DMS153 treated with DMSO at 0.1 percent for 48 hours (cell line): ENCODE results near the gene IFNA7.
"Not testable (repeated sequence)": the region's sequence is repeated elsewhere in the genome, so short reads cannot be mapped to it uniquely, and the experiment has no call there.

Experiments used
- DNase-seq: peaks from one replicate; lab custom pipeline; 2025; ENCODE audit not compliant: unreplicated experiment; lab: John Stamatoyannopoulos, UW

Gene IFNA7

GRCh38 chr9:21202105-21202504, at the start of gene IFNA7:
TSS of gene IFNA7 (minus strand) at chr9:21202205. CDS start at chr9:21202165, 40 bp downstream.
- DNase-seq = not testable (repeated sequence)

DNA sequence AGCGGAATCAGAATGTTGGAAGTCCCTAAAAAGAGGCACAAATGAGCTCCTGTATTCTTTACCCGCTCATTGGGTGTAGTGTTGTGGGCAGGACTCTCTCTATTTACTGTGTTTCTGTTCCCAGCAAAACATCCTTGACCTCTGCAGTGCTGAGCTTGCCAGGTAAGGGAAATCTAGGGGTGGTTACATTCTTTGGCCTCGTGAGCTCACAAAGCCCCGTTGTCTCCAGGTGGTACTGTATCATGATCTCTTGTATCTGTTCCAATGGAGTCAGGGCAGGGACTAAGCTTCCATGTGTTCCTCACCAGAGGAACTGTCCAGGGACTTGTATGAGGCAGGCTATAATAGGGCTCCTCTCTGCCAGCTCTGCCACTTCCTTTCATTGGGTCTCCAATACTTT, 49.6 kb upstream of the IFNA7 start:
- no peak for DNase-seq

GRCh38 chr9:21251190-21251589, 49.2 kb upstream of the IFNA7 start:
- DNase-seq = no peak

GRCh38 chr9:21244836-21245235, 42.8 kb upstream of the IFNA7 start:
- DNase-seq = no peak

GRCh38 chr9:21239911-21240310, 37.9 kb upstream of the IFNA7 start, which contains the start of gene IFNA14:
TSS of gene IFNA14 (minus strand) at chr9:21240005. CDS start at chr9:21239935, 70 bp downstream.
- DNase-seq = no peak

DNA sequence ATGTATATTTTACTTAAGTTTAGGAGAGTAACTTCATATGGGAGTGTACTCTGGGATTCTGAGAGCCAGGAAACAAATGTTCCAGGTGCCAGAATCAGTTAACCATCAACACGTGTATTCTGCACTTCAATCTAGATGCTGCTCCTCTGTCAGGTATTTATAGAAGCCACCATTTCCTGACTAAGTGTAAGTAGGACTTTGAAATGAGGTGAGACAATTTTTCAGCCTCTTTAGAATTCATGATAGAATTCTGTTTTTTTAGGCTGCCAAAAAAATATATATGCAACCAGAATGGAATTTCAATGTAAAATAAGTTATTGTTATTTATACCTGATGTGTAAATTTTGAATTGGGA, 34.3 kb upstream of the IFNA7 start:
- DNase-seq = not testable (repeated sequence)

GRCh38 chr9:21235468-21236359, 33.7 kb upstream of the IFNA7 start:
- DNase-seq = peak; percentile 33

DNA sequence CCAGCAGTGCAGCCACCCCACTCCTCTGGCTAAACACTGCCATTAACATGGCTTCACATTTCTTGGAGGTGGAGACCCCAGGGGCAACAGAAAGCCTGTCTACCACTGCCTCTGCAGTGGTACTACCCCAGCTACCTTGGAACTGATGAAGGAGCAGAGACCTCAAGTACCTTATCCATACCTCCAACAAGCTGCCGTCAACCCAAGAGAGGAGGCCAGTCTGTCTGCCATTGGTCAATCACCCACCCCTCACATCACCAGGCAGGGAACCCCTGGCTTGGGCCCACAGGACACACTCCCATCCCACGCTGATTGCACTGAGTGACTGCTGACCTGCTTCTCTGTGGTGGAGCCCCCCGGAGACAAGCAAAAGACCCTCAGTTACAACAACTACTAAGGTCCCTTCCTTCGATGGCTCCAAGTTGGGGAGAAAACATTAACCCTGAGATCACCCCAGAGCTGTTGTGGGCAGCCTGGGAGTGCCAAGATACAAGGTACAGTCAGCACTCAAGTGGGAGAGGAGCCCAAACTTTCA, 32.2 kb upstream of the IFNA7 start:
- DNase-seq = no peak

DNA sequence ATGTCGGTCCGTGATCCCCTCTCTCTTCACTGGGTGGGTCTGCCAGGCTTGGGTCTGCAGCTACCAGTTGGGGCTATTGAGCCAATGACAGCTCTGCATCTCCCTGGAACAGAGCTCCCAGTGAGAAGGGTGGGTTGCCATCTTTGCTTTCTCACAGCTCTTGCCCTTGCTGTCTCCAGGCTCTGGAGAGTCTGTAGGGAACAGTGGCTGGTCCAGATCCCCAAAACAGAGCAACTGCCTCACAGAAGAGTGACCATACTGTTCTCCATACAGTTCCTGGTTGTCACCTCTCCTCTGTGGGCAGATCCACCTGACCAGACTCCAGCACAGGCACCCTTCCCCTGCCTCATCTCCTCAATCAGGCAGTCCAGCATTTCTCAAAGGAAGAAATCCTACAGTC, 31.3 kb upstream of the IFNA7 start:
- no peak for DNase-seq

DNA sequence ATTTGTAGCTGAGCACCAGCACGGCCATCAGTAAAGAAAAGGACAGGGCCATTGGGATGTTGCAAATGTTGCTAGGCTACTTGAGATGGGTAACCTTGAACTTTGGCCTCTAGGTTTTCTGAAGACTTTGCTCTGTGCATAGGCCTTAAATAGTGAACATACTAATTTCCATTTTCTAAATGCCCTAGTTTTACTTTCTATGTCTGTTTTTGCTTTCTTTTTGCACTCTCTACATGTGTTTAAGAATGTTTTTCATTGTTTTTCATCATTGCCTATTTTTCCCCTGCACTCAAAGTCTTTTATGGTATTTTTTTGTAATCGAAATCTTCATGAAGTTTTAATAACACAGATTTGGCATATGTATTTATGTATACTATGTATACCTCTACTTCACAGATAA, 26.1 kb upstream of the IFNA7 start, which contains the start of gene IFNA17:
Gene IFNA17 (minus strand): TSS at position 101 of the 400 bp plus-strand sequence. CDS start 49 bp downstream, at position 52.
- no peak for DNase-seq

DNA sequence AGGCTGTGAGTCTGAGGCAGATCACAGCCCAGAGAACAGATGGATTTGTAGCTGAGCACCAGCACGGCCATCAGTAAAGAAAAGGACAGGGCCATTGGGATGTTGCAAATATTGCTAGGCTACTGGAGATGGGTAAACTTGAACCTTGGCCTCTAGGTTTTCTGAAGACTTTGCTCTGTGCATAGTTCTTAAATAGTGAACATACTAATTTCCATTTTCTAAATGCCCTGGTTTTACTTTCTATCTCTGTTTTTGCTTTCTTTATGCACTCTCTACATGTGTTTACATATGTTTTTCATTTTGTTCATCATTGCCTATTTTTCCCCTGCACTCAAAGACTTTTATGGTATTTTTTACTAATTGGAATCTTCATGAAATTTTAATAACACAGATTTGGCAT, 15.2 kb upstream of the IFNA7 start, which contains the start of gene IFNA16:
Gene IFNA16 (minus strand): TSS at position 101 of the 400 bp plus-strand sequence. CDS start 6 bp downstream, at position 95.
- DNase-seq = not testable (repeated sequence)

DNA sequence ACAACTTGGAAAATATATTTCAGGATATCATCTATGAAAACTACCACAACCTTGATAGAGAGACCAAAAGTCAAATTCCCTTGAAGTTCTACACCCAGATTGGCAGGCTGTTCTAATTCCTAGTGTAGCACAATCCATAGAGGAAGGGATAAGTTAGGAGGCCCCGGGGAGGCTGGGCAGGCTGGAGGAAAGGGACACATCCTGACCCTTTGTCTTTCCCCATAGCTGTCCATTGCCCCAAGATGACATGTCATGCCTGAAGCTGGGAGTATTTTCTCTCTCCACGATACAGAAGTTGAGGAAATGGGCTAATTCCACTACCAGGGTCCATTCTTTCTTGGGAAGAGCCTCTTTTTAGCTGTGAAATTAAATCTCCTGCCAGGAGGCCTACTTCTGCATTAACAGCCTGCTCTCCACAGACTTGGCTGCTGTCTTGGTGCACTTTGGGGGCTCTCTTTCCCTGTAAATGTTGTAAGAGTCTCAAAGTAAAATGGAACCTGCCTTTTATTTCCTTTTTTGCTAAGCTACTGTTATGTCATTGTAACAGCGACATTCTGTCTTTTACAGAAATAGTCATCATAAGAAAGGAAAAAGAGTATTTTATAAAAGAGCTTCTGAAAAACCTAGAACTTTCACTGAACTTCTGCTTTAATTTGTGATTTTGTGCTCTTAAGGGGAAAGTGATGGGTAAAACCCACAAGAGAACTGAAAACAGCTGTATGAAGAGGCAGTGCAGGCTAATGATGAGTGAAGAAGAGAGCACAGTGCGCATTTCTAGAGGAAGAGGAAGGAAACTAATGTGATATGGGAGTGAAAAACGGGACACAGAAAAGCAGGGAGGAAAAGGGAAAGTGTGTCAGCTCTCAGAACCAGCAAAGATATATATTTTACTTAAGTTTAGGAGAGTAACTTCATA, 11.7 kb upstream of the IFNA7 start:
- not testable (repeated sequence) for DNase-seq

DNA sequence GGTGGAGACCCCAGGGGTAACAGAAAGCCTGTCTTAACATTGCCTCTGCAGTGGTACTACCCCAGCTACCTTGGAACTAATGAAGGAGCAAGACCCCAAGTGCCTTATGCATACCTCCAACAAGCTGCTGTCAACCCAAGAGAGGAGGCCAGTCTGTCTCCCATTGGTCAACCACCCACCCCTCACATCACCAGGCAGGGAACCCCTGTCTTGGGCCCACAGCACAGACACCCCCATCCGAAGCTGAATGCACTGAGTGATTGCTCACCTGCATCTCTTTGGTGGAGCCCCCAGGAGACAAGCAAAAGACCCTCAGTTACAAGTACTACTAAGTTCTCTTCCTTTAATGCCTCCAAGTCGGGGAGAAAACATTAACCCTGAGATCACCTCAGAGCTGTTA, 10.2 kb upstream of the IFNA7 start:
- not testable (repeated sequence) for DNase-seq

- DNase-seq = not testable (repeated sequence)
Measured at GRCh38 chr9:21210782-21211181, 8.8 kb upstream of the IFNA7 start.

- DNase-seq = no peak
Measured at GRCh38 chr9:21210311-21210710, 8.3 kb upstream of the IFNA7 start.

GRCh38 chr9:21207043-21207442, 5.0 kb upstream of the IFNA7 start, which contains the start of gene IFNA10:
TSS of gene IFNA10 (minus strand) at chr9:21207143. CDS start at chr9:21207097, 46 bp downstream.
- DNase-seq = not testable (repeated sequence)

- DNase-seq = no peak
Measured at GRCh38 chr9:21205204-21205603, 3.2 kb upstream of the IFNA7 start.

GRCh38 chr9:21194867-21195776, 6.9 kb downstream of the IFNA7 start:
- not testable (repeated sequence) for DNase-seq

DNA sequence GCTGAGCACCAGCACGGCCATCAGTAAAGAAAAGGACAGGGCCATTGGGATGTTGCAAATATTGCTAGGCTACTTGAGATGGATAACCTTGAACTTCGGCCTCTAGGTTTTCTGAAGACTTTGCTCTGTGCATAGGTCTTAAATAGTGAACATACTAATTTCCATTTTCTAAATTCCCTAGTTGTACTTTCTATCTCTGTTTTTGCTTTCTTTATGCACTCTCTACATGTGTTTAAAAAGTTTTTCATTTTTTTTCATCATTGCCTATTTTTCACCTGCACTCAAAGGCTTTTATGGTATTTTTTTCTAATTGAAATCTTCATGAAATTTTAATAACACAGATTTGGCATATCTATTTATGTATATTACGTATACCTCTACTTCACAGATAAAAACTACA, 14.5 kb downstream of the IFNA7 start, which contains the start of gene IFNA4:
Gene IFNA4 (minus strand): TSS at position 101 of the 400 bp plus-strand sequence. CDS start 56 bp downstream, at position 45.
- DNase-seq = not testable (repeated sequence)
